ENCODE measurements around the gene MARVELD1. TPM values are rescaled to one million over a fixed set of nuclear protein-coding genes. Genes with fewer than 3 reads are reported as not detected.

The MARVELD1 gene
- total and polyA plus RNA-seq, 2 of the 13 experiments (the other 11 are each of a cell fraction or from before 2014, with no cell fraction given): not detected

GRCh38 chr10:97676770-97677581 is 36.6 kb upstream of the MARVELD1 start (continued):
- no peak for TF ChIP-seq ARID5B (CRISPR knock-in tag; IDR thresholded peaks at IDR 0.05)
- no peak for TF ChIP-seq ATF7 (IDR thresholded peaks at IDR 0.05)
- no peak for TF ChIP-seq ATF7 (CRISPR knock-in tag; IDR thresholded peaks at IDR 0.05)
- TF ChIP-seq MTA1 (CRISPR knock-in tag; IDR thresholded peaks at IDR 0.05; ENCODE audit: borderline replicate concordance): no peak
- no peak for TF ChIP-seq ZNF784 (CRISPR knock-in tag; IDR thresholded peaks at IDR 0.05; ENCODE audit: borderline replicate concordance)
- no peak for TF ChIP-seq SIN3A (IDR thresholded peaks at IDR 0.05; ENCODE audit: borderline replicate concordance, low read depth, low read length)
- TF ChIP-seq MLLT10 (CRISPR knock-in tag; IDR thresholded peaks at IDR 0.05): no peak
- no peak for TF ChIP-seq MZF1 (CRISPR knock-in tag; IDR thresholded peaks at IDR 0.05; ENCODE audit: borderline replicate concordance)
- TF ChIP-seq ZBTB34 (CRISPR knock-in tag; IDR thresholded peaks at IDR 0.05): no peak
- TF ChIP-seq PRDM10 (CRISPR knock-in tag; IDR thresholded peaks at IDR 0.05; ENCODE audit: low read depth): no peak
- TF ChIP-seq MAFG (CRISPR knock-in tag; IDR thresholded peaks at IDR 0.05): no peak
- no peak for TF ChIP-seq TEAD2 (CRISPR knock-in tag; IDR thresholded peaks at IDR 0.05)
- no peak for TF ChIP-seq ZNF883 (CRISPR knock-in tag; IDR thresholded peaks at IDR 0.05; ENCODE audit: not compliant biosample characterization)
- TF ChIP-seq IRF9 (CRISPR knock-in tag; IDR thresholded peaks at IDR 0.05; ENCODE audit: borderline replicate concordance): no peak
- TF ChIP-seq POLR2A (IDR thresholded peaks at IDR 0.05; ENCODE audit: insufficient read depth in 1 of 2, low read depth in 2 of 2, low read length in 2 of 2): peak; percentile 22 to 25; a peak in 1 of 4 replicates
- no peak for TF ChIP-seq ZNF672 (CRISPR knock-in tag; IDR thresholded peaks at IDR 0.05)
- no peak for TF ChIP-seq ZNF180 (CRISPR knock-in tag; IDR thresholded peaks at IDR 0.05; ENCODE audit: borderline replicate concordance, low read depth)
- no peak for TF ChIP-seq GABPA (IDR thresholded peaks at IDR 0.05; ENCODE audit: low read depth, low read length)
- TF ChIP-seq GABPA (CRISPR knock-in tag; IDR thresholded peaks at IDR 0.05; ENCODE audit: low read depth): no peak

Measured in HepG2 (cell line).